ENCODE data around the gene BIVM. TPM values are rescaled to one million over a fixed set of nuclear protein-coding genes. Genes with fewer than 3 reads are reported as not detected.

The BIVM gene
- total RNA-seq, 1 experiment from 2014 or later, result 14.9 TPM

- H3K36me3 ChIP-seq (ENCODE audit: control insufficient read depth, insufficient read depth, low read length), result peaks cover 5% of the 10 kb centered on the region
- intact Hi-C loops (cut with micrococcal nuclease; ENCODE audit: unreplicated experiment), result no loop called here
- no peak overlapping the region for H3K4me3 Mint-ChIP-seq (ENCODE audit: unreplicated experiment)
- no peaks in the 10 kb centered on the region; the same call in 1 of the 2 replicates for H3K27me3 ChIP-seq (replicated peaks; ENCODE audit: control insufficient read depth, insufficient read depth, low read length)
- ChIA-PET POLR2A (no interaction called here), CTCF (no interaction called here)
- H3K36me3 Mint-ChIP-seq (ENCODE audit: insufficient read depth, unreplicated experiment), result peaks cover 38% of the 10 kb centered on the region
- H3K4me1 ChIP-seq, result no peaks in the 10 kb centered on the region
- BruUV-seq (replicated peaks), result no TSS peak
- H3K27me3 Mint-ChIP-seq (ENCODE audit: insufficient read depth, unreplicated experiment), result no peaks in the 10 kb centered on the region
- TF ChIP-seq CTCF (IDR thresholded peaks at IDR 0.05; ENCODE audit: insufficient read depth in 1 of 2, low read depth in 1 of 2, low read length in 1 of 2, severe bottlenecking in 1 of 2, unreplicated experiment in 1 of 2), result no peak
- no peak overlapping the region for H3K27ac Mint-ChIP-seq (ENCODE audit: unreplicated experiment)
- DNase-seq, result no peak
- H3K9me3 Mint-ChIP-seq (ENCODE audit: unreplicated experiment), result no peaks in the 10 kb centered on the region
- no peaks in the 10 kb centered on the region for H3K4me1 Mint-ChIP-seq (ENCODE audit: low read depth, unreplicated experiment)
- no peak overlapping the region for H3K4me3 ChIP-seq (ENCODE audit: low read depth, low read length)
- H3K9me3 ChIP-seq, result no peaks in the 10 kb centered on the region
Measured at GRCh38 chr13:102863590-102863989, 64.7 kb downstream of the BIVM start.

- Histone ChIP-seq H3K9me3 (no peaks in the 10 kb centered on the region), H3K4me3 (ENCODE audit: low read depth, low read length) (no peak overlapping the region), H3K36me3 (ENCODE audit: control insufficient read depth, insufficient read depth, low read length) (no peaks in the 10 kb centered on the region; the same call in 1 of the 2 replicates), H3K27me3 (replicated peaks; ENCODE audit: control insufficient read depth, insufficient read depth, low read length) (no peaks in the 10 kb centered on the region; the same call in 1 of the 2 replicates), H3K4me1 (no peaks in the 10 kb centered on the region)
- H3K9me3 Mint-ChIP-seq (ENCODE audit: unreplicated experiment), result no peaks in the 10 kb centered on the region
- ChIA-PET POLR2A (no interaction called here), CTCF (no interaction called here)
- DNase-seq, result no peak
- no TSS peak for BruUV-seq (replicated peaks)
- H3K4me3 Mint-ChIP-seq (ENCODE audit: unreplicated experiment), result no peak overlapping the region
- no peak for TF ChIP-seq CTCF (IDR thresholded peaks at IDR 0.05; ENCODE audit: insufficient read depth in 1 of 2, low read depth in 1 of 2, low read length in 1 of 2, severe bottlenecking in 1 of 2, unreplicated experiment in 1 of 2)
- H3K4me1 Mint-ChIP-seq (ENCODE audit: low read depth, unreplicated experiment), result no peaks in the 10 kb centered on the region
- intact Hi-C loops (cut with micrococcal nuclease; ENCODE audit: unreplicated experiment), result no loop called here
- H3K36me3 Mint-ChIP-seq (ENCODE audit: insufficient read depth, unreplicated experiment), result peaks cover 25% of the 10 kb centered on the region
- no peak overlapping the region for H3K27ac Mint-ChIP-seq (ENCODE audit: unreplicated experiment)
- H3K27me3 Mint-ChIP-seq (ENCODE audit: insufficient read depth, unreplicated experiment), result no peaks in the 10 kb centered on the region
Measured at GRCh38 chr13:102868366-102868936, 69.5 kb downstream of the BIVM start.

- BruUV-seq (replicated peaks), result no TSS peak
- H3K4me1 ChIP-seq, result no peaks in the 10 kb centered on the region
- CTCF ChIA-PET, result interaction anchor here (0.8 to 1.8 kb wide), 8 partner anchors 15 to 270 kb away, joined by 4 to 24 read pairs (median 5); no protein-coding TSS in a partner anchor
- POLR2A ChIA-PET, result no interaction called here
- H3K4me3 Mint-ChIP-seq (ENCODE audit: unreplicated experiment), result no peak overlapping the region
- H3K27me3 Mint-ChIP-seq (ENCODE audit: insufficient read depth, unreplicated experiment), result no peaks in the 10 kb centered on the region
- TF ChIP-seq CTCF (IDR thresholded peaks at IDR 0.05; ENCODE audit: insufficient read depth in 1 of 2, low read depth in 1 of 2, low read length in 1 of 2, severe bottlenecking in 1 of 2, unreplicated experiment in 1 of 2), result no peak
- intact Hi-C loops (cut with micrococcal nuclease; ENCODE audit: unreplicated experiment), result loop anchor here (1.0 to 2.0 kb wide), 5 partner anchors 30 to 319 kb away; no protein-coding TSS in a partner anchor
- peak in 1 of 2 experiments; percentile 5 for DNase-seq
- no peaks in the 10 kb centered on the region for H3K9me3 Mint-ChIP-seq (ENCODE audit: unreplicated experiment)
- H3K27me3 ChIP-seq (replicated peaks; ENCODE audit: control insufficient read depth, insufficient read depth, low read length), result no peaks in the 10 kb centered on the region; the same call in 1 of the 2 replicates
- no peaks in the 10 kb centered on the region for H3K4me1 Mint-ChIP-seq (ENCODE audit: low read depth, unreplicated experiment)
- peaks cover 24% of the 10 kb centered on the region for H3K36me3 Mint-ChIP-seq (ENCODE audit: insufficient read depth, unreplicated experiment)
- no peak overlapping the region for H3K27ac Mint-ChIP-seq (ENCODE audit: unreplicated experiment)
- no peak overlapping the region for H3K4me3 ChIP-seq (ENCODE audit: low read depth, low read length)
- no peaks in the 10 kb centered on the region; the same call in 1 of the 2 replicates for H3K36me3 ChIP-seq (ENCODE audit: control insufficient read depth, insufficient read depth, low read length)
- H3K9me3 ChIP-seq, result no peaks in the 10 kb centered on the region
Measured at GRCh38 chr13:102869948-102870676, 71.2 kb downstream of the BIVM start.
